Neural cell (in vitro differentiated cells): ENCODE results near the gene PLA2G12B.

Experiments used
- EP300 ChIP-seq: fragments of 450-650 bp; conservative IDR thresholded peaks from 2 replicates; pipeline ENCODE4 v1.6.1; 2014; ENCODE audit warnings: antibody characterized with exemption, mild to moderate bottlenecking, moderate library complexity; ENCODE audit not compliant: poor library complexity, severe bottlenecking
- EZH2 ChIP-seq: fragments of 200-600, 300-800 bp; shearing (Covaris generic), sonication (generic); IDR thresholded peaks from 2 replicates; pipeline ENCODE4 v1.6.1; 2014; ENCODE audit warnings: antibody characterized with exemption, low read length, borderline replicate concordance, mild to moderate bottlenecking; ENCODE audit not compliant: insufficient read depth, poor library complexity, severe bottlenecking
- MXI1 ChIP-seq: fragments of 450-650 bp; conservative IDR thresholded peaks from 2 replicates; pipeline ENCODE4 v1.6.1; 2014; ENCODE audit warnings: antibody characterized with exemption, mild to moderate bottlenecking; ENCODE audit not compliant: poor library complexity, severe bottlenecking
- POLR2AphosphoS5 ChIP-seq: IDR thresholded peaks from 2 replicates; pipeline ENCODE4 v1.6.1; 2012
- RAD21 ChIP-seq: fragments of 450-650 bp; conservative IDR thresholded peaks from 2 replicates; pipeline ENCODE4 v1.6.1; 2014; ENCODE audit warnings: antibody characterized with exemption, mild to moderate bottlenecking, moderate library complexity
- SMC3 ChIP-seq: fragments of 450-650 bp; conservative IDR thresholded peaks from 2 replicates; pipeline ENCODE4 v1.6.1; 2014; ENCODE audit warnings: antibody characterized with exemption, mild to moderate bottlenecking, moderate library complexity; ENCODE audit not compliant: poor library complexity
- TF ChIP-seq, protein P1 (sequence below): fragments of 450-650 bp; IDR thresholded peaks from 2 replicates; pipeline ENCODE4 v1.5.1; 2014; ENCODE audit warnings: antibody characterized with exemption, mild to moderate bottlenecking, moderate library complexity; ENCODE audit not compliant: poor library complexity, severe bottlenecking

DNA sequence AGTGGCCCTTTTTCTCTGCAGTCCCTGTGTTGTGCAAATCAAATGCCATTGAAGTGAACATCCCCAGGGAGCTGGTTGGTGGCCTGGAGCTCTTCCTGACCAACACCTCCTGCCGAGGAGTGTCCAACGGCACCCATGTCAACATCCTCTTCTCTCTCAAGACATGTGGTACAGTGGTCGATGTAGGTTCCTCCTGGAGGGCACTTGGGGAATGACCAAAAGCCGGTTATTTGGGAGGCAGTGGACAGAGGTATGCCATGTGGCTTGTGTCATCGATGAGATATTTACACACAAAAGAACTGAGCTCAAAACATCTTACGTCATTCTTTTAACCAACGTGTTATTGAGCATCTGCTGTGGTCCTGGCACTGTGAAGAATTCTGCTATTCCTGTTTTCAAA lies 41.3 kb downstream of the PLA2G12B start:
- TF ChIP-seq POLR2AphosphoS5 = no peak
- TF ChIP-seq, protein P1, sequence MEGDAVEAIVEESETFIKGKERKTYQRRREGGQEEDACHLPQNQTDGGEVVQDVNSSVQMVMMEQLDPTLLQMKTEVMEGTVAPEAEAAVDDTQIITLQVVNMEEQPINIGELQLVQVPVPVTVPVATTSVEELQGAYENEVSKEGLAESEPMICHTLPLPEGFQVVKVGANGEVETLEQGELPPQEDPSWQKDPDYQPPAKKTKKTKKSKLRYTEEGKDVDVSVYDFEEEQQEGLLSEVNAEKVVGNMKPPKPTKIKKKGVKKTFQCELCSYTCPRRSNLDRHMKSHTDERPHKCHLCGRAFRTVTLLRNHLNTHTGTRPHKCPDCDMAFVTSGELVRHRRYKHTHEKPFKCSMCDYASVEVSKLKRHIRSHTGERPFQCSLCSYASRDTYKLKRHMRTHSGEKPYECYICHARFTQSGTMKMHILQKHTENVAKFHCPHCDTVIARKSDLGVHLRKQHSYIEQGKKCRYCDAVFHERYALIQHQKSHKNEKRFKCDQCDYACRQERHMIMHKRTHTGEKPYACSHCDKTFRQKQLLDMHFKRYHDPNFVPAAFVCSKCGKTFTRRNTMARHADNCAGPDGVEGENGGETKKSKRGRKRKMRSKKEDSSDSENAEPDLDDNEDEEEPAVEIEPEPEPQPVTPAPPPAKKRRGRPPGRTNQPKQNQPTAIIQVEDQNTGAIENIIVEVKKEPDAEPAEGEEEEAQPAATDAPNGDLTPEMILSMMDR = no peak
- no peak for TF ChIP-seq EZH2
- TF ChIP-seq RAD21 = no peak
- no peak for TF ChIP-seq EP300
- no peak for TF ChIP-seq SMC3
- no peak for TF ChIP-seq MXI1
